HuH-7 (cell line): Measurements from ENCODE around the gene CYP2B6.
A peak's percentile ranks its signal among the peaks of the same experiment; 100 is the strongest.
"Not testable (repeated sequence)": the region's sequence is repeated elsewhere in the genome, so short reads cannot be mapped to it uniquely, and the experiment has no call there.

Experiments
- DNase-seq: peaks from one replicate; pipeline ENCODE4 v3.0.0; 2011; ENCODE audit warnings: low spot score

Gene CYP2B6

DNA sequence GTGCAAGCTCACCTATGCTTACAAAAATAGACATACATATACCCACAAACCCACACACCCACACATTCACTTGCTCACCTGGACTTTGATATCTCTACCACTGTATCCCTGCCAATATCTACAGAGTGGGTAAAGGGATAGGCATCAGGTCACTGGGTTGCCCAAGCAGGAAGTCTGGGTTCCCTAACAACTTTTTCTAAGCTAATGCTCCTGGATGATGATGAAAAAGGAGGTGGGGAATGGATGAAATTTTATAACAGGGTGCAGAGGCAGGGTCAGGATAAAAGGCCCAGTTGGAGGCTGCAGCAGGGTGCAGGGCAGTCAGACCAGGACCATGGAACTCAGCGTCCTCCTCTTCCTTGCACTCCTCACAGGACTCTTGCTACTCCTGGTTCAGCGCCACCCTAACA, at the start of gene CYP2B6:
CYP2B6 (plus strand) TSS at position 311 of the 410 bp plus-strand sequence; CDS start at position 335, 24 bp downstream.
- no peak for DNase-seq

DNA sequence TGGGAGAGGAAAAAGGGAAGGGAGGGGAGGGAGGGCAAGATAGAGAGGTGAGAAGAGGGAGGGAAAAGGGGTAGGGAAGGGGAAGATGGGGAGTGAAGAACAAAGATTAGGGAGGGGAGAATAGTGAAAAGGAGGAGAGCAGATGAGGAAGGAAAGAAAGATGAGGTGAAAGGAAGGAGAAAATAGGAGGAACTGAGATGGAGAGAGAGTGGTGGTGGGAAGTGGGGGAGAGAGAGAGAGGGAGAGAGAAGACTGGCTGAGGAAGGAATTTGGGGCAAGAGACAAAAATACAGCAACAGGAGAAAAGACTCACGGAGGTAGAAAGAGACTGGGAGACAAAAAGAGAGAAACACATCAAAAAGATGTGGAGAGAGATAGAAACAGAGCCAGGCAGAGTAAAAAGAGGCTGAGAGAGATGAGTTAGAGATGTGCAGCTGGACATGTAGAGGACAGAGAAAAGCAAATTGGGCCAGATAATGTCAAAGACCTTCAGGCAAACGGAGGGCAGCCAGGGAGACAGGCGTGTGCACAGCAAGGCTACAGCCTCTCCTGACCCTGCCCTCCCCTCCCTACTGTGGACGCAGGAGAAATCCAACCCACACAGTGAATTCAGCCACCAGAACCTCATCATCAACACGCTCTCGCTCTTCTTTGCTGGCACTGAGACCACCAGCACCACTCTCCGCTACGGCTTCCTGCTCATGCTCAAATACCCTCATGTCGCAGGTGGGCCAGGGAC, 49.4 kb upstream of the CYP2B6 start:
- no peak for DNase-seq

DNA sequence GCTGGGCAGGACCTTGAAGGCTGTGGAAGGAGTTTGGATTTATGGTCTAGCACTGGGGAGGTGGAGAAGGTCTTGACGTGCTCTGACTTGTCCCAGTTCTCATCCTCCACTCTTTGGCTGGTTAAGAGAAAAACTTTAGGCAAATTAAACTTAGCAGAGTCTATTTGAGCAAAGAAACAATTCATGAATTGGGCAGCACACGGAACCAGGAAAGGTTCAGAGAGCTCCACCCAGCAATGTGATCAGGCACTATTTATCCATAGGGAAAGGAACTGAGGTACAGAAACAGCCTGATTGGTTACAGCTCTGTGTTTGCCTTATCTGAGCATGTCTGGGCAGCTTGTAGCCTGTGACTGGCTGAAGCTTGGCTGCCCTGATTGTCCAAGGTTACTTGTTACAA, 45.4 kb upstream of the CYP2B6 start:
- no peak for DNase-seq

DNA sequence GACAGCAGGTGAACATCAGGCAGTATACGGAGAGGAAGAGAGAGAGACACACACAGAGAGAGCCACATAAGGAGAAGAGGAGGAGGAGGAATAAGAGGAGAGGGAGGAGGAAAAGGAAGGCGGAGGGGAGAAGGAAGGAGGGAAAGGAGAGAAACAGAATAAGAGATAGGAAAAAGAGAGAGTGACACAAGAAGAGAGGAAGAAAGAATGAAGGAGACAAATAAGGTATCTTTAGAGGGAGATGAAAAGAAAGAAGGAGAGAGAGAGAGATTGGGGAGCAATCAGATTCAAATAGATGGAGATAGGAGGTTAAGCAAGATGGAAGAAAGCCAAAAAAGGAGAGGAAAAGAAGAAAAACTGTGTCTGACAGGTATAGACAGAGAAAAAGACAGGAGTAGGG, 44.0 kb upstream of the CYP2B6 start:
- no peak for DNase-seq

DNA sequence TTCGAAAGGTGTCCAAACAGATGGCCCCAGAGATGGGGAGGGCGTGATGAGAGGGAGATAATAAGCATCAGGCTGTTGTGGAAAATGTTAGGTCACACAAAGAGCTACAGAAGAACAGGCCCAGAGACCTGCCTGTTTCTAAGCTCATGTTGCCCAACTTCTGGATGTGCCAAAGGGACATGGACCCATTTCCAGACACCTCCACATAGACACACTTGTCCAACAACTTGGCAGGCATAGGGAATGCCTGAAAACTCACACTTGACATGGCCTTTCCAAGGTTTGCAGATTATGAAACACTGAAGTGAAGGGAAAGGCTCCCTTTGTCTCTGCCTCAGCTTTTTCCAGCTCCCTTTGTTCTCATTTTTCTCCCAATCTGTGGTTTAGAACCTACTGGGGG, 43.5 kb upstream of the CYP2B6 start:
- DNase-seq, result no peak

DNA sequence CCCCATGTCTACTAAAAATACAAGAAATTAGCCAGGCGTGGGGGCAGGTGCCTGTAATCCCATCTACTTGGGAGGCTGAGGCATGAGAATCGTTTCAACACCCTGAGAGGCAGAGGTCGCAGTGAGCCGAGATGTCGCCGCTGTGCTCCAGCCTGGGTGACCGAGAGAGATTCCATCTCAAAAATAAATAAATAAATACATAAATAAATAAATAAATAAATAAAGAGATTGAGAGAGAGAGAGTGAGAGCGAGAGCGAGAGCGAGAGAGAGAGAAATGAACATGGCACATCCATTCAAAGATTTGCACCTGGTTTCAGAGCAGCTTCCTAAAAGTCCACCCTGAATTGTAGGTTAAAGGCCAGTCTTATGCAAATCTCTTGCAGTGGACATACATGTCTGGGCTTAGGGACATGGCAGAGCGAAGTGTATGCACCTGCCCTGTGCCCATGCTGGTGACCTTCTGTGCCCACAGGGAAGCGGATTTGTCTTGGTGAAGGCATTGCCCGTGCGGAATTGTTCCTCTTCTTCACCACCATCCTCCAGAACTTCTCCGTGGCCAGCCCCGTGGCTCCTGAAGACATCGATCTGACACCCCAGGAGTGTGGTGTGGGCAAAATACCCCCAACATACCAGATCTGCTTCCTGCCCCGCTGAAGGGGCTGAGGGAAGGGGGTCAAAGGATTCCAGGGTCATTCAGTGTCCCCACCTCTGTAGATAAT, 42.3 kb upstream of the CYP2B6 start:
- DNase-seq, result no peak

DNA sequence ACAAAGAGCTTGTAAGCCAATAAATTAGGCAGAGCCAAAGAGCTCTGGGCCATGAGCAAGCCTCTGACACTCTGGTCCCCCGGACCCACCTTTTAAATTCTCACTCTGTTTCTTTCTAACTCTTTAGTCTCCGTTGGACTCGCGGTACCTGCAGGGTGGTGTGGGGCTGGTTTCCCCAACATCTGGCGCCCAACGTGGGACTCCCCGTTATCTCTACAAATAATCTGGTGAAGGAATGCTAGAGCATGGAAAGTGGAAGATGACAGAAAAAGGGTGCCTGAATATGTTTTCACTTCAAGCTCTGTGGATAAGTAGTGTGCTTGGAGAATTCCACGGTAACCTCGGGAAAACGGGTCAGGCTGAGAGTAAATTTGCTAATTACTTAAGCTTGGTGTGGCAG, 36.5 kb upstream of the CYP2B6 start:
- DNase-seq, result no peak

DNA sequence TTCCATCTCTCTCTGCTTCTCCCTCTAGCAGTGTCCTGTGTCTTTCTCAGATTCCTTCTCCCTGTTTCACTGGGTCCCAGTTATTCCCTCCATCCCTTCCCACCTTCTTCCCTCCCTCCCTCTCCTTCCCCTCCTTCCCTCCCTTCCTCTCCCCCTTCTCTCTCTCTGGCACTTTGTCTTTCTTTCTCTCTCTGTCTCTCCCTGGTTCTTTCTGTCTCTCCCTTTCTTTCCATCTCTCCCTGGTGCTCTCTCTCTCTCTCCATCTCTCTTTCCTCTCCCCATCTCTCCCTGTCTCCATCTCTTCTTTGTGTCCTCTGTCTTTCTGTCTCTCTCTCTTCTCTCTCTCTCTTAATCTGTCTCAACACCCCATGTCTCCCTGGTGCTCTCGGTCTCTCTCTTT, 31.7 kb upstream of the CYP2B6 start:
- no peak for DNase-seq

DNA sequence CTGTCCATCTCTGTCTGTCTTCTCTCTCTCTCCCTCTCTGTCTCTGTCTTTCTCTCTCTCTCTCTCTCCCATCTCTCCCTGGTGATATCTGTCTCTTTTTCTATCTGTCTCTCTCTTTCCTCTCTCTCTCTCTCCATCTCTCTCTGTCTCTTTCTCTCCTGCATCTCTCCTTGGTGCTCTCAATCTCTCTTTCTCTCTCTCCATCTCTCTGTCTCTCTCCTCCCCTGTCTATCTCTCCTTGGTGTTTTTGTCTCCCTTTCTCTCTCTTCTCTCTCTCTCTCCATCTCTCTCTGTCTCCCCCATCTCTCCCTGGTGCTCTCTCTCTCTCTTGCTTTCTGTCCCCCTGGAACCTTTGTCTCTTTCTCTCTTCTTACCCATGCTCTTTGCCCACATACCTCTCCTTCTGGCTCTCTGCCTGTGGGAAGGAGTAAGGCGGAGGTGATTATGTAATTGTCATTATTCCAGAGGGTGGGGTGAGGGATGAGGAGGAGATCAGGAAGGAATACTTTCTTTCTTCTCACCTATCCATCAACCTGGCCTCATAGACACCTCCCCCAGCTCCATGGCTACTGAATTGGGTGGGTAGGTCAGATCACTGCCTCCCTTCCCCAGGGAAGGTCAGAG, 30.9 kb upstream of the CYP2B6 start:
- no peak for DNase-seq

DNA sequence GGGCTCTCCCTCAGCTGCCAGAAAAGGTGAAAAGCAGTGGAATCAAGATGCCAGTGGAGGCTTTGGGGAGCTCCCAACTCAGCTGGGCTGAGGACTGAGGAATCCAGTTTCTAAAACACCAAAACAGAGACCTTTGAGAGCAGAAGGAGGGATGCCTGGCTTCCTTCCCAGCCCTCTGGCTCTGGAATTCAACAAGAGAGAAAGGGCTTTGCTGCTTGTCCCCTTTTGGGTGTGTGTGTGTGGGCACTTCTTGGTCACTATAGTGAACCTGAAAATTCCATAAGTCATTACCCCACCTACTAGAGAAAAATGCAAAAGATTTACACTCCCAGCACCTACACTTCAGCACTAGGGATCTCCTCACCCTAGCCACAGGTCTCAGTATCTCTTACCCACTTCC, 30.3 kb upstream of the CYP2B6 start:
- DNase-seq, result no peak

DNA sequence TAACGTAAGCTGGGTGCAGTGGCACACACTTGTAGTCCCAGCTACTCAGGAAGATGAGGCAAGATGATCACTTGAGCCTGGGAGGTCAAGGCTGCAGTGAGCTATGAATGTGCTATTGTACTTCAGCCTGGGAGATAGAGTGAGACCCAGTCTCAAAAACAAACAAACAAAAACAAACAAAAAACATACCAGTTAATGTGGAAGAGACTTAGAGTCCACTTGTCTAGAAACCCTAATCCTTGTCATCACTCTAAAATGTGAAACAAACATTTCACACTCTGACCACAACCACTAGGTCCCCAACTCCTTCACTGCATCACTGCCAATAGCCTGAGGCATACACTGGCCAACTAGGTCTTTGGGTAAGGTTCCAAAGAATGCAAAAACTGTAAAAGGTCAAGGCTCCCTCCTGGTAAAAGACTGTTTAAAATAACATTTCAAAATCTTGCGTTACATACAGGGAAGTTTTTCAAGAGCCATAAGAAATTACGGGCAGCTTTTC, 28.6 kb upstream of the CYP2B6 start:
- peak; percentile 61 for DNase-seq

DNA sequence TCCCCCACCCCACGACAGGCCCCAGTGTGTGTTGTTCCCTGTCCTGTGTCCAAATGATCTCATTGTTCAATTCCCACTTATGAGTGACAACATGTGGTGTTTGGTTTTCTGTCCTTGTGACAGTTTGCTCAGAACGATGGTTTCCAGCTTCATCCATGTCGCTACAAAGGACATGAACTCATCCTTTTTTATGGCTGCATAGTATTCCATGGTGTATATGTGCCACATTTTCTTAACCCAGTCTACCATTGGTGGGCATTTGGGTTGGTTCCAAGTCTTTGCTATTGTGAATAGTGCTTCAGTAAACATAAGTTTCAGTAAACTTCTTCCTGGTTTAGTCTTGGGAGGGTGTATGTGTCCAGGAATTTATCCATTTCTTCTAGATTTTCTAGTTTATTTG, 26.7 kb upstream of the CYP2B6 start:
- not testable (repeated sequence) for DNase-seq

DNA sequence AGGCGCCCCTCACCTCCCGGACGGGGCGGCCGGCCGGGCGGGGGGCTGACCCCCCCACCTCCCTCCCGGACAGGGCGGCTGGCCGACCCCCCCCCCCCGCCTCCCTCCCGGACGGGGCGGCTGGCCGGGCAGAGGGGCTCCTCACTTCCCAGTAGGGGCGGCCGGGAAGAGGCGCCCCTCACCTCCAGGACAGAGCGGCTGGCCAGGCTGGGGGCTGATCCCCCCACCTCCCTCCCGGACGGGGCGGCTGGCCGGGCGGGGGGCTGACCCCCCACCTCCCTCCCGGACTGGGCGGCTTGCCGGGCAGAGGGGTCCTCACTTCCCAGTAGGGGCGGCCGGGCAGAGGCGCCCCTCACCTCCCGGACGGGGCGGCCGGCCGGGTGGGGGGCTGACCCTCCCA, 25.7 kb upstream of the CYP2B6 start:
- not testable (repeated sequence) for DNase-seq

DNA sequence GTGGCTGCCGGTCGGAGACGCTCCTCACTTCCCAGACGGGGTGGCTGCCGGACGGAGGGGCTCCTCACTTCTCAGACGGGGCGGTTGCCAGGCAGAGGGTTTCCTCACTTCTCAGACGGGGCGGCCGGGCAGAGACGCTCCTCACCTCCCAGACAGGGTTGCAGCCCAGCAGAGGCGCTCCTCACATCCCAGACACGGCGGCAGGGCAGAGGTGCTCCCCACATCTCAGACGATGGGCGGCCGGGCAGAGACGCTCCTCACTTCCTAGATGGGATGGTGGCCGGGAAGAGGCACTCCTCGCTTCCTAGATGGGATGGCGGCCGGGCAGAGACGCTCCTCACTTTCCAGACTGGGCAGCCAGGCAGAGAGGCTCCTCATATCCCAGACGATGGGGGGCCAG, 24.5 kb upstream of the CYP2B6 start:
- DNase-seq, result not testable (repeated sequence)

DNA sequence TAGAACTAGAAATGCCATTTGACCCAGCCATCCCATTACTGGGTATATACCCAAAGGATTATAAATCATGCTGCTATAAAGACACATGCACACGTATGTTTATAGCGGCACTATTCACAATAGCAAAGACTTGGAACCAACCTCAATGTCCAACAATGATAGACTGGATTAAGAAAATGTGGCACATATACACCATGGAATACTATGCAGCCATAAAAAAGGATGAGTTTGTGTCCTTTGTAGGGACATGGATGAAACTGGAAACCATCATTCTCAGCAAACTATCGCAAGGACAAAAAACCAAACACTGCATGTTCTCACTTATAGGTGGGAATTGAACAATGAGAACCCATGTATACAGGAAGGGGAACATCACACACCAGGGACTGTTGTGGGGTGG, 23.0 kb upstream of the CYP2B6 start:
- not testable (repeated sequence) for DNase-seq

DNA sequence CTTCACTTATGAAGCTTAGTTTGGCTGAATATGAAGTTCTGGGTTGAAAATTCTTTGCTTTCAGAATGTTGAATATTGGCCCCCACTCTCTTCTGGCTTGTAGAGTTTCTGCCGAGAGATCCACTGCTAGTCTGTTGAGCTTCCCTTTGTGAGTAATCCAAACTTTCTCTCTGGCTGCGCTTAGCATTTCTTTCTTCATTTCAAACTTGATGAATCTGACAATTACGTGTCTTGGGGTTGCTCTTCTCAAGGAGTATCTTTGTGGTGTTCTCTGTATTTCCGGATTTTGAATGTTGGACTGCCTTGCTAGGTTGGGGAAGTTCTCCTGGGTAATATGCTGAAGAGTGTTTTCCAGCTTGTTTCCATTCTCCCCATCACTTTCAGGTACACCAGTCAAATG, 21.4 kb upstream of the CYP2B6 start:
- not testable (repeated sequence) for DNase-seq

DNA sequence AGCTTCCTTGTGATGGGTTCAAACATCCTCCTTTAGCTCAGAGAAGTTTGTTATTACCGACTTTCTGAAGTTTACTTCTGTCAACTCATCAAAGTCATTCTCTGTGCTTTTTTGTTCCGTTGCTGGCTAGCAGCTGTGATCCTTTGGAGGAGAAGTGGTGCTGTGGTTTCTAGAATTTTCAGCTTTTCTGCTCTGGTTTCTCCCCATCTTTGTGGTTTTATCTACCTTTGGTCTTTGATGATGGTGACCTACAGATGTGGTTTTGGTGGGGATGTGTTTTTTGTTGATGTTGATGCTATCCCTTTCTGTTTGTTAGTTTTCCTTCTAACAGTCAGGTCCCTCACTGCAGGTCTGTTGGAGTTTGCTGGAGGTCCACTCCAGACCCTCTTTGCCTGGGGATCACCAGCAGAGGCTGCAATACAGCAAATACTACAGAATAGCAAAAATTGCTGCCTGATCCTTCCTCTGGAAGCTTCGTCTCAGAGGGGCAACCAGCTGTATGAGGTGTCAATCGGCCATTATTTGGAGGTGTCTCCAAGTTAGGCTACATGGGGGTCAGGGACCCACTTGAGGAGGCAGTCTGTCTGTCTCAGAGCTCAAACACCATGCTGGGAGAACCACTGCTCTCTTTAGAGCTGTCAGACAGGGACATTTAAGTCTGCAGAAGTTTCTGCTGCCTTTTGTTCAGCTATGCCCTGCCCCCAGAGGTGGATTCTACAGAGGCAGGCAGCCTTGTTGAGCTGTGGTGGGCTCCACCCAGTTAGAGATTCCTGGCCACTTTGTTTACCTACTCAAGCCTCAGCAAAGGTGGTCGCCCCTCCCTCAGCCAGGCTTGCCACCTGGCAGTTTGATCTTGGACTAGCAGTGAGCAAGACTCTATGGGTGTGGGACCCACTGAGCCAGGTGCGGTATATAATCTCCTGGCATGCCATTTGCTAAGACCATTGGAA, 20.4 kb upstream of the CYP2B6 start:
- not testable (repeated sequence) for DNase-seq

DNA sequence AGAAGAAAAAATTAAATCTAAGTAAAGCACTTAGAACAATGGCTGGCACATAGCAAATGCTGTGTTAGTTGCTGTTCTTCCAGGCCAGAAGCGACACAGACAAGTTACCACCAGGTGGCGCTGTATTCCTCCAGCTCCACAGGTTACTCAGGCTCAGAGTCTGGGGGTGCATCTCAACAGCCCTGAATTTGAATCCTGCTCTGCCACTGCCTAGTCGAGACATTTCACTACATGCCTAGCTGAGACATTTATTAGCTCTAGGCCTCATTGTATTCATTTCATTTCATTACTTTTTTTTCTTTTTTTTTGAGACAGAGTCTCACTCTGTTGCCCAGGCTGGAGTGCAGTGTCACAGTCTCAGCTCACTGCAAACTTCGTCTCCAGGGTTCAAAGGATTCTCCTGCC, 16.4 kb upstream of the CYP2B6 start:
- peak; percentile 73 for DNase-seq

DNA sequence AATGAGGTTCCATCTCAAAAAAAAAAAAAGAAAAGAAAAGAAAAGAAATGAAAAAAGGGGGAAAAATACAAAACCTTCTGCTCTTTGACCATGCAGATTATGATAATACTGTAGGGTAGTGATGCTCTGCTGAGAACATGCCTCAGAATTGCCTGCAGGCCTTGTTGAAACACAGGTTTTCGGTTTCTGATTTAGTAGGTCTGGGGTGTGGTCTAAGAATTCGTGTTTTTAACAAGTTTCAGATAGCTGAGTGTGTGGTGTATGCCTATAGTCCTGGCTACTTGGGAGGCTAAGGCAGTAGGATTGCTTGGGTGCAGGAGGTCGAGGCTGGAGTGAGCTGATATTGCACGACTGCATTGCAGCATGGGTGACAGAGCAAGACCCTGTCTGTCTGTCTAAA, 14.9 kb upstream of the CYP2B6 start:
- DNase-seq, result no peak

DNA sequence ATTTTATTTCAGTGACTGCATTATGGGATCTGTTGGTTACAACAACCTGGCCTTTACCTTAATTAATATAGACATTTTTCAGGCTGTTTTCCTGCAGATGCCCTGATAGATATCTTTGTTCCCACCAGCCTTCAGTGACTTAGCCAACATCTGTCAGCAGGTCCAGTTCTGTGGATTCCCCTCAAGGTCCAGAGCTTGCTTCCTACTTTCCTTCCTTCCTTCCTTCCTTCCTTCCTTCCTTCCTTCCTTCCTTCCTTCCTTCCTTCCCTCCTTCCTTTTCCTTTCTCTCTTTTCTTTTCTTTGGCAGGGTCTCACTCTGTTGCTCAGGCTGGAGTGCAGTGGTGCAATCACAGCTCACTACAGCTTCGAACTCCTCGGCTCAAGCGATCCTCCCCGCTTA, 14.4 kb upstream of the CYP2B6 start:
- DNase-seq, result no peak

DNA sequence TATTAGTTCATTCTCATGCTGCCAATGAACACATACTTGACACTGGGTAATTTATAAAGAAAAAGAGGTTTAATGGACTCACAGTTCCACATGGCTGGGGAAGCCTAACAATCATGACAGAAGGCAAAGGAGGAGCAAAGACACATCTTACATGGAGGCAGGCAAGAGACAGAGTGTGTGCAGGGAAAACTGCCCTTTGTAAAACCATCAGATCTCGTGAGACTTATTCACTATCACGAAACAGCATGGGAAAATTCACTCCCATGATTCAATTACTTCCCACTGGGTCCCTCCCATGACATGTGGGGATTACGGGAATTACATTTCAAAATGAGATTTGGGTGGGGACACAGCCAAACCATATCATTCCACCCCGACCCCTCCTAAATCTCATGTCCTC, 11.3 kb upstream of the CYP2B6 start:
- DNase-seq, result not testable (repeated sequence)
